HUES48 (cell line): ENCODE data around the gene FRS3.
A peak's percentile ranks its signal among the peaks of the same experiment; 100 is the strongest.

Experiments used
- H3K27ac ChIP-seq: one replicate; pipeline ENCODE4 v1.7.0; 2013; ENCODE audit warnings: low read depth, low read length, inconsistent platforms
- H3K27me3 ChIP-seq: 2 replicates; pipeline ENCODE4 v1.6.1; 2013; ENCODE audit warnings: mild to moderate bottlenecking, low read length; ENCODE audit not compliant: control insufficient read depth, insufficient read depth
- H3K36me3 ChIP-seq: 2 replicates; pipeline ENCODE4 v1.6.1; 2013; ENCODE audit warnings: low read length; ENCODE audit not compliant: control insufficient read depth, insufficient read depth
- H3K4me1 ChIP-seq: 2 replicates; pipeline ENCODE4 v1.6.1; 2013; ENCODE audit warnings: mild to moderate bottlenecking, low read length; ENCODE audit not compliant: control insufficient read depth, insufficient read depth
- H3K4me3 ChIP-seq: 2 replicates; pipeline ENCODE4 v1.5.1; 2013; ENCODE audit warnings: mild to moderate bottlenecking, low read depth, low read length
- H3K9ac ChIP-seq: 2 replicates; pipeline ENCODE4 v1.6.1; 2013; ENCODE audit warnings: mild to moderate bottlenecking, low read depth, low read length, moderate library complexity
- H3K9me3 ChIP-seq: 2 replicates; pipeline ENCODE4 v1.6.1; 2013; ENCODE audit warnings: low read length; ENCODE audit not compliant: control insufficient read depth, insufficient read depth

Gene FRS3

GRCh38 chr6:41790045-41790444 is 10.3 kb upstream of the FRS3 start:
- H3K4me1 ChIP-seq, result 0 out of 2 replicates have a peak, but pooled peaks cover 2% of the 10 kb centered on the region
- peaks cover 47% of the 10 kb centered on the region for H3K36me3 ChIP-seq
- no peak overlapping the region for H3K9ac ChIP-seq
- H3K9me3 ChIP-seq, result no peaks in the 10 kb centered on the region; the same call in 1 of the 2 replicates
- H3K27me3 ChIP-seq, result peaks cover 12% of the 10 kb centered on the region
- H3K4me3 ChIP-seq, result no peak overlapping the region
- no peak overlapping the region for H3K27ac ChIP-seq

GRCh38 chr6:41789390-41789724 is 9.7 kb upstream of the FRS3 start:
- Histone ChIP-seq H3K4me3 (no peak overlapping the region), H3K9me3 (no peaks in the 10 kb centered on the region; the same call in 1 of the 2 replicates), H3K36me3 (peaks cover 41% of the 10 kb centered on the region), H3K9ac (no peak overlapping the region), H3K27ac (no peak overlapping the region), H3K4me1 (0 out of 2 replicates have a peak, but pooled peaks cover 6% of the 10 kb centered on the region), H3K27me3 (peaks cover 19% of the 10 kb centered on the region)

- Histone ChIP-seq H3K4me3 (peak within 1 kb of the TSS; percentile 86), H3K9ac (peak within 1 kb of the TSS; percentile 91), H3K27ac (peak within 1 kb of the TSS; percentile 91), H3K4me1 (0 out of 2 replicates have a peak, but pooled peaks cover 6% of the 10 kb centered on the region), H3K27me3 (peaks cover 38% of the 10 kb centered on the region), H3K9me3 (no peaks in the 10 kb centered on the region; the same call in 1 of the 2 replicates), H3K36me3 (peaks cover 36% of the 10 kb centered on the region)
Observed at GRCh38 chr6:41787219-41787917, 7.7 kb upstream of the FRS3 start, which contains the start of gene TOMM6. Gene TOMM6, plus strand, starts transcription at chr6:41787694. Its CDS starts 4 bp downstream, at chr6:41787698.

- H3K4me1 ChIP-seq, result 0 out of 2 replicates have a peak, but pooled peaks cover 6% of the 10 kb centered on the region
- H3K9ac ChIP-seq, result 0 out of 2 replicates have a peak overlapping the region, but pooled peaks have one; percentile 1
- H3K36me3 ChIP-seq, result peaks cover 29% of the 10 kb centered on the region
- H3K27ac ChIP-seq, result peak overlapping the region; percentile 80
- peaks cover 42% of the 10 kb centered on the region for H3K27me3 ChIP-seq
- peak overlapping the region; percentile 86 for H3K4me3 ChIP-seq
- no peaks in the 10 kb centered on the region; the same call in 1 of the 2 replicates for H3K9me3 ChIP-seq
Observed at GRCh38 chr6:41786451-41787218, 6.9 kb upstream of the FRS3 start.

GRCh38 chr6:41785689-41786450 is 6.2 kb upstream of the FRS3 start:
- H3K9me3 ChIP-seq, result no peaks in the 10 kb centered on the region; the same call in 1 of the 2 replicates
- H3K4me3 ChIP-seq, result peak overlapping the region; percentile 86
- no peak overlapping the region for H3K27ac ChIP-seq
- H3K36me3 ChIP-seq, result peaks cover 21% of the 10 kb centered on the region
- peaks cover 49% of the 10 kb centered on the region for H3K27me3 ChIP-seq
- H3K4me1 ChIP-seq, result 0 out of 2 replicates have a peak, but pooled peaks cover 11% of the 10 kb centered on the region
- H3K9ac ChIP-seq, result no peak overlapping the region

- H3K9ac ChIP-seq, result no peak overlapping the region
- H3K36me3 ChIP-seq, result peaks cover 15% of the 10 kb centered on the region
- H3K4me3 ChIP-seq, result no peak overlapping the region
- H3K9me3 ChIP-seq, result no peaks in the 10 kb centered on the region; the same call in 1 of the 2 replicates
- 0 out of 2 replicates have a peak, but pooled peaks cover 11% of the 10 kb centered on the region for H3K4me1 ChIP-seq
- H3K27ac ChIP-seq, result no peak overlapping the region
- peaks cover 49% of the 10 kb centered on the region for H3K27me3 ChIP-seq
Observed at GRCh38 chr6:41785254-41785653, 5.6 kb upstream of the FRS3 start.

- Histone ChIP-seq H3K27me3 (peaks cover 49% of the 10 kb centered on the region), H3K27ac (no peak overlapping the region), H3K4me3 (no peak overlapping the region), H3K4me1 (0 out of 2 replicates have a peak, but pooled peaks cover 11% of the 10 kb centered on the region), H3K9me3 (no peaks in the 10 kb centered on the region; the same call in 1 of the 2 replicates), H3K36me3 (peaks cover 9% of the 10 kb centered on the region), H3K9ac (no peak overlapping the region)
Observed at GRCh38 chr6:41784581-41785171, 5.0 kb upstream of the FRS3 start.

GRCh38 chr6:41783106-41783780 is 3.5 kb upstream of the FRS3 start:
- H3K27me3 ChIP-seq, result peaks cover 49% of the 10 kb centered on the region
- H3K9ac ChIP-seq, result no peak overlapping the region
- no peak overlapping the region for H3K27ac ChIP-seq
- H3K36me3 ChIP-seq, result no peaks in the 10 kb centered on the region
- H3K4me3 ChIP-seq, result no peak overlapping the region
- 0 out of 2 replicates have a peak, but pooled peaks cover 14% of the 10 kb centered on the region for H3K4me1 ChIP-seq
- H3K9me3 ChIP-seq, result no peaks in the 10 kb centered on the region

GRCh38 chr6:41781366-41781730 is 1.6 kb upstream of the FRS3 start:
- no peak overlapping the region for H3K27ac ChIP-seq
- peak overlapping the region; percentile 86 for H3K4me3 ChIP-seq
- H3K36me3 ChIP-seq, result 0 out of 2 replicates have a peak, but pooled peaks cover 5% of the 10 kb centered on the region
- H3K9me3 ChIP-seq, result no peaks in the 10 kb centered on the region
- H3K27me3 ChIP-seq, result peaks cover 49% of the 10 kb centered on the region
- H3K9ac ChIP-seq, result no peak overlapping the region
- 0 out of 2 replicates have a peak, but pooled peaks cover 14% of the 10 kb centered on the region for H3K4me1 ChIP-seq
